HUES64 (cell line): ENCODE results near the gene LRRC74B.
"Not testable (repeated sequence)": the region's sequence is repeated elsewhere in the genome, so short reads cannot be mapped to it uniquely, and the experiment has no call there.

Source experiments
- H3K27ac ChIP-seq: 2 replicates; pipeline ENCODE4 v1.7.0; 2013; ENCODE audit warnings: low read depth, low read length, inconsistent platforms
- H3K27me3 ChIP-seq: 2 replicates; pipeline ENCODE4 v1.6.1; 2013; ENCODE audit warnings: mild to moderate bottlenecking, low read length; ENCODE audit not compliant: insufficient read depth
- H3K36me3 ChIP-seq: 2 replicates; pipeline ENCODE4 v1.6.1; 2013; ENCODE audit warnings: mild to moderate bottlenecking, low read length; ENCODE audit not compliant: insufficient read depth
- H3K4me1 ChIP-seq: 2 replicates; pipeline ENCODE4 v1.6.1; 2013; ENCODE audit warnings: mild to moderate bottlenecking, low read length, moderate library complexity; ENCODE audit not compliant: insufficient read depth
- H3K4me3 ChIP-seq: 2 replicates; pipeline ENCODE4 v1.5.1; 2013; ENCODE audit warnings: mild to moderate bottlenecking, low read length, moderate library complexity
- H3K9ac ChIP-seq: 2 replicates; pipeline ENCODE4 v1.6.1; 2013; ENCODE audit warnings: mild to moderate bottlenecking, low read depth, low read length
- H3K9me3 ChIP-seq: 2 replicates; pipeline ENCODE4 v1.6.1; 2013; ENCODE audit warnings: low read depth, low read length; ENCODE audit not compliant: insufficient read depth
- WGBS: fragments of 150-250, 120-280 bp; methylation state at CpG from one replicate; pipeline ENCODE4 v1.1.7; 2013; ENCODE audit warnings: missing lambda C conversion rate; 5-methylcytosine and 5-hydroxymethylcytosine counted together

LRRC74B gene

DNA sequence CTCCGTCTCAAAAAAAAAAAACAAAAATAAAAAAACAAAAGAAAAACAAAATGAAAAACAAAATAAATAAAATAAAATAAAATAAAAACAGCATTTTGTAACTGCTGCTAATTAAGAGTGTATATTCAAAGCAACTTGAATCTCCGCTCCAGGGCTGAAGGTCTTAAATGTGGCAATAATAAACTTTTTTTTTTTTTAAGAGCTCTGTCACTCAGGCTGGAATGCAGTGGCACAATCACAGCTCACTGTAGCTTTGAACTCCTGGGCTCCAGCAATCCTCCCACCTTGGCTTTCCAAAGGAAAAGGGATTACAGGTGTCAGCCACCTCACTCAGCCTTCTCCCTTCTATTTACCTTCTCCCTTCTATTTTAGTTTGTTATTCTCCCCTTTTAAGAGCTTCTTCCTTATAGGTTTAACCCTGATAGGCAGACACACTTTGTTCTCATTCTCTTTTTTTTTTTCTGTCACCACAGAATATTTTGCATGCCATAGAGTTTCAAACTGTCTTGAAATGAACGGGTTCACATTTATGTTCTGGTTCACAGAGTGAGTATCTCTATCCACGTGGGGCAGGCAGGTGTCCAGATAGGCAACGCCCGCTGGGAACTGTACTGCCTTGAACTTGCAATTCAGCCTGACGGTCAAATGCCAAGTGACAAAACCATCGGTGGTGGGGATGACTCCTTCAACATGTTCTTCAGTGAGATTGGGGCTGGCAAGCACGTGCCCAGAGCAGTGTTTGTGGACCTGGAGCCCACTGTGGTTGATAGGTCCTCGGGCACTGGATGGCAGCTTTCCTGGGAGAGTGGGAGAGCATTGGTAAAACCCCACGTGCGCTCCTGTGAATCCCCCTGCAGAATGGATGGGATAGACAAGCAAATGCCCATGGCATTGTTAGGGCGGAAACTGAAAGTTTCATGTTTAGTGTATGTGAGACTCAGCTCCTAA lies 19.4 kb downstream of the LRRC74B start:
- H3K36me3 ChIP-seq = no peaks in the 10 kb centered on the region
- no peaks in the 10 kb centered on the region for H3K4me1 ChIP-seq
- H3K4me3 ChIP-seq = no peak overlapping the region
- H3K27me3 ChIP-seq = no peaks in the 10 kb centered on the region
- no peaks in the 10 kb centered on the region for H3K9me3 ChIP-seq
- WGBS = 80% methylated on average over 12 of the region's 13 CpGs
- no peak overlapping the region for H3K9ac ChIP-seq
- no peak overlapping the region for H3K27ac ChIP-seq

DNA sequence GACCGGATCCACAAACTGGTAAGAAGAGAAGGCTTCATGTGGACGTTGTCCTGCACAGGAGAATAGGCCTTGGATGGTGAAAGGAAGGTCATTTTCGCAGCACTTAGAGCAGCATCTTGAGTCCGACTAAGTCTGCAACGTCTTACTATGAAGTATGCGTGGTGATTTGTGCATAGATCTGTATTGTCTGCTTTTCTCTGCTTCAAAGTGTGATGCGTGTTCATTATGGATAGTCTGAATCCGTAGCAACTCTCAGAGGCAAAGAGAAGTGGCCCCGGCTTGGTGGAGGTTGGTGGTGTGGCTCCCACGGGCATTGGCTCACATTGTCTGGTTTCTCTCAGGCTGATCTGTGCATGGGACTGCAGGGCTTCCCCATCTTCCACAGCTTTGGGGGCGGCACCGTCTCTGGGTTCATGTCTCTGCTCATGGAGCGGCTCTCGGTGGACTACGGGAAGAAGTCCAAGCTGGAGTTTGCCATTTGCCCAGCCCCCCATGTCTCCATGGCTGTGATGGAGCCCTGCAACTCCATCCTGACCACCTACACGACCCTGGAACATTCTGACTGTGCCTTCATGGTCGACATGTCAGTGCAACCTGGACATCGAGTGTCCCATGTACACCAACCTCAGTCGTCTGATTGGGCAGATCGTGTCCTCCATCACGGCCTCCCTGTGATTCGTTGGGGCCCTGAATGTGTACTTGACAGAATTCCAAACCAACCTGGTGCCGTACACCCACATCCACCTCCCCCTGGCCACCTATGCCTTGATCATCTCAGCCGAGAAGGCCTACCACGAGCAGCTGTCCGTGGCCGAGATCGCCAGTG lies 21.5 kb downstream of the LRRC74B start:
- Histone ChIP-seq H3K4me3 (no peak overlapping the region), H3K27me3 (no peaks in the 10 kb centered on the region), H3K4me1 (no peaks in the 10 kb centered on the region), H3K9ac (no peak overlapping the region), H3K27ac (no peak overlapping the region), H3K36me3 (no peaks in the 10 kb centered on the region), H3K9me3 (no peaks in the 10 kb centered on the region)
- 90% methylated on average over 28 of the region's 28 CpGs for WGBS

DNA sequence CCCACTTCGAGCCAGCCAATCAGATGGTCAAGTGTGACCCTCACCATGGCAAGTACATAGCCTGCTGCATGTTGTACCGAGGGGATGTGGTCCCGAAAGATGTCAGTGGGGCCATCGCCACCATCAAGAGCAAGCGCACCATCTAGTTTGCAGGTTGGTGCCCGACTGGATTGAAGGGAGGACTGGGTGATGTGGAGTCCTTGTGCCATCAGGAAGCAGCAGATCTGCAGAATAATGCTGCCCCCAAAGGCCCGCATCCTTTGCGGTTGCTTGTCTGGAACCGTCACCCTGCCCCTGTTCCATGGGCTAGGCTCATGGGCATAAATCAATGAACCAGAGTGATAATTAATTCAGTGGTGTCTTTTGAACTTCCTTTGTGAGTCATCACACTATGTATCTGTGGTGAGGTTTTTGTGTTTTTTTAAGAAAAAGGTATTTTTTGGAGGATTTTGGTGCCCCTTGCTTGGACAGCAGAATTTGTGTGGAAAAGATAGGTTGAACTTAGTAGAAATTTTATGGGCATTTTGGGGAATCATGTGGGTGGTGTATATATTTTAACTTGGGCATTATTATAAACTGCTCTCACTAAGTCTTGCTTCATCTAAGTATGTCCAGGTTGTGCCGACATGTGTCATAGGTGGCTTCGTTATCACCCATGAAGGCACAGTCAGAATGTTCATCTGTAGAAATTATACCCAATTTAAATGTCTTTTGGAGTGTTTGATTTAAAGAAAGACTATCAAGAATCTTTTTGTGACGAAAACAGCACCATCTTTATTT lies 22.3 kb downstream of the LRRC74B start:
- Histone ChIP-seq H3K36me3 (no peaks in the 10 kb centered on the region), H3K4me3 (no peak overlapping the region), H3K27ac (no peak overlapping the region), H3K9ac (no peak overlapping the region), H3K4me1 (no peaks in the 10 kb centered on the region), H3K27me3 (no peaks in the 10 kb centered on the region), H3K9me3 (no peaks in the 10 kb centered on the region)
- 93% methylated on average over 12 of the region's 12 CpGs for WGBS

DNA sequence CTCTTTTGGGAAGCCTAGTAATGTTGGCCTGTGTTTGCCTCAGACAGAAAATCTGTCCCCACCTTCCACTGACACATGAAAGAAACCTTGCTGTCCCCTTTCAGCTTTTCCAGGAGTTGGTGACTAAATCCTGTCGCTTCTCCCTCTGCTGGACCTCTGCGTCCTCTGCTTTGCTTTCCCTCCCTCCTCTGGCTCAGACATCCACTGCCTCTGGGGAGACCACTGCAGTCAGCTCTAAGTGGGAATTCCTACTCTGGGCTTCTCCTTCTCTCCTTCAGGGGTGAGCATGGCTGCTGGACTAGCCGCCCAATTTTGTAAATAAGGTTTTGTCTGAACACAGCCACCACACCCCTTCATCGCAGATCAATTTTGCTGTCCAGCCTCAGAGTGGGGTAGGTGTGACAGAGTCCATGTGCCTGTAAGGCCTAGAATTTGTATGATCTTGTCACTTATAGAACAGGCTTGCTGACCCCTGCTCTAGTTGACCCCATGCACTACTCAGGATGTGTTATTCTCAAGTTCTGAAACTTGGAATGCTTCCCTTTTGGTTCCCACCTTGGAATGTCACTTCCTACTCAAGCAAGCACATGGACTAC lies 23.0 kb downstream of the LRRC74B start:
- no peaks in the 10 kb centered on the region for H3K9me3 ChIP-seq
- H3K27ac ChIP-seq = no peak overlapping the region
- H3K4me1 ChIP-seq = no peaks in the 10 kb centered on the region
- no peaks in the 10 kb centered on the region for H3K36me3 ChIP-seq
- no peak overlapping the region for H3K4me3 ChIP-seq
- no peak overlapping the region for H3K9ac ChIP-seq
- H3K27me3 ChIP-seq = no peaks in the 10 kb centered on the region
- WGBS = 79% methylated on average over 4 of the region's 4 CpGs

DNA sequence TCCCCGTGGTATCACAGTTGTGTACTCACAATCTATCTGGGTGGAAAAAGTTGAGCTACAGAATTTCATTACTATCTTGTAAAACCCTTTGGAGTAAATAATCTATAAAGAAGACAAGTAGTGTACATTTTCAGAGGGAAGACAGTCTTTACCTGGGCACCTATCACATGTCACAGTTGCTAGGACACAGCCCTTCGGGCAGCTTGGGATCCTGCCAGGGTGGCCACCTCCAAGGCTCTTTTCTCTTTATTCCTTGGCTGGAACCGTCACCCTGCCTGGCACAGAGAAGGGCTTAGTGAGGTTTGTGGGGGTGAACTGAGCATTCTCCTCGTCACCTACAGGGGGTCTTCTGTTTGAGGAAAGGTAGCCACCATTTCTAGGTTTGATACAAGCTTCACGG lies 23.6 kb downstream of the LRRC74B start:
- Histone ChIP-seq H3K27ac (no peak overlapping the region), H3K4me3 (no peak overlapping the region), H3K9ac (no peak overlapping the region), H3K36me3 (no peaks in the 10 kb centered on the region), H3K9me3 (no peaks in the 10 kb centered on the region), H3K4me1 (no peaks in the 10 kb centered on the region), H3K27me3 (no peaks in the 10 kb centered on the region)
- WGBS = 86% methylated on average over 4 of the region's 5 CpGs

DNA sequence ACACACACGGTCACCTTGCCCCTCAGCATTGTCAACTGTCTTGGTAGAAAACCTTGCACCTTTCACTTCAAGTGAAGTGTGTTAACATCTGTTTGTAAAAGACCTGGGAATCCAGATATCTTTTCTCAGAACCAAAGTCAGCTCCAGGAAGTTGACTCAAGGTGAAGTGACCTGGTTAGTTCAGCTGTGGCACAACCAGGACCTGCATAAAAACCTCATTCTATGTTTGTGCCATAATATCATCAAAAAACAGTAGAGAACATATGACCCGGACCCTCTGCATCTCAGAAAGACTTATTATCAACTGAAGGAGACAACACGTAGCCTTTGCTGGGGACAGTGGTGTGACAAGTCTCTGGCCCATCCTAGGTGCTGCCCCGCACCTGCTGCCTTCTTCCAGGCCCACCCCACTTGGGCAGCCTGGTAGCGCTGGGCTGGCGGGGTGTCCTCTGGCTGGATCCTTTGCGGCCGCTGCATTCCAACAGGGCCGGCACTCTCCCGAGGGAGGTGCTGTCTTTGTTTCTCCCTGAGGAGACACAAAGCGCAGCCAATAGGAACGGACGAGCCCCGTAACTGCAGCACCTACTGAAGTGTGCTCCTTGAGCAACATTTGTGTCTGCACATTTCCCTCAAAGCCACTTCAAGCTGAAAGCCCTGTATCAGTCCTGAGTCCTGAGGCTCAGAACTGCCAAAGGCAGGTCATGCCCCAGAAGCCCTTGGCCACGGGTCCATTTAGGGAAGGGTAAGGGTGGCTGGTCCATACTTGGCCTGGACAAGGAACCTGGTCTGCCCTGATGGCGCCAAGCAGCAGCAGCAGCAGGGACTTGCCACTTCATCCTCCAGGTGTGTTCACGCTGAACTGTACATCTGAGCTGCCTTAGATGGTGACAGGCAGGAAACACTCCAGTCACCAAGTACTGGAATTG lies 25.2 kb downstream of the LRRC74B start:
- H3K4me3 ChIP-seq = no peak overlapping the region
- no peaks in the 10 kb centered on the region for H3K9me3 ChIP-seq
- H3K9ac ChIP-seq = no peak overlapping the region
- WGBS = 94% methylated on average over 17 of the region's 17 CpGs
- no peaks in the 10 kb centered on the region for H3K36me3 ChIP-seq
- H3K27ac ChIP-seq = no peak overlapping the region
- H3K27me3 ChIP-seq = no peaks in the 10 kb centered on the region
- H3K4me1 ChIP-seq = no peaks in the 10 kb centered on the region

DNA sequence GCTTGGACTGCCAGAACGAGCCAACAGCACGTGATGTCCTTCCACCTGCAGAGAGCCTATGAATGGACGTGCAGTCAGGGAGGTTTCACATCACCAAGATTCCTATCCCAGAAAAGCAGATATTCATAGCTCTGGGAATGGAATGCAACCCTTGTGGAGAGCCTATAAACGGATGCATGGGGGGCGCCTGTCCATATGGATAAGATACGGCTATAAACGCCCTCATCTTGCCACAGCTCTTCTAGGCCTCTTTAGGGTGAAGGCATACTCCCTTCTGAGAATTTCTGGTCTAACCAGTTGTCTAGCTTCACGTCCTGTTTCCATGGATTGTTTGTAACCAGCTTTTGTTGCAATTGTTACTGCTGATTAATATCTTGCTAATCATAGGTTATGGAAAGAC lies 26.1 kb downstream of the LRRC74B start:
- H3K36me3 ChIP-seq, H3K27ac ChIP-seq, H3K9ac ChIP-seq, H3K27me3 ChIP-seq, H3K4me1 ChIP-seq, H3K9me3 ChIP-seq, H3K4me3 ChIP-seq: not testable (repeated sequence)
- WGBS = 85% methylated on average over 8 of the region's 8 CpGs

DNA sequence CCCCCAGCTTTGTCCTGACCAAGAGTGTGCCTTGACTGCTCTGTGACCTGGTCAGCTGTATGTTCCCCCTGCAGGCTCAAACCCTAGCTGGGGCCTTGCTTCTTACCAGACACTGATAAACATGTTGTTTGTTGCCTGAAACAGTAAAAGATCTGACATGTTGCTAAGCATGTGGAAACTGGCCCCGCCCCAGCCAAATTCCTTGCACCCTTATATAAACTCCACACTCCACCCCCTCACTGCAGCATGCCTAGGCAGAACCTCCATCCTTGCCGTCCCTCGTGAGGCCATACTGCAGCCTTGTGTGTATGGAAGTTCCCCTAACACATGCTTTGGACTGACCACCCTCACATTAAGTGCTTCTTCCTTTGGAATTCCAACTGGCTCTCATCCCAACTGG lies 27.3 kb downstream of the LRRC74B start:
- Histone ChIP-seq H3K36me3 (no peaks in the 10 kb centered on the region), H3K4me1 (no peaks in the 10 kb centered on the region), H3K9ac (no peak overlapping the region), H3K9me3 (no peaks in the 10 kb centered on the region), H3K27ac (no peak overlapping the region), H3K27me3 (no peaks in the 10 kb centered on the region), H3K4me3 (no peak overlapping the region)
- 91% methylated on average over 3 of the region's 3 CpGs for WGBS

DNA sequence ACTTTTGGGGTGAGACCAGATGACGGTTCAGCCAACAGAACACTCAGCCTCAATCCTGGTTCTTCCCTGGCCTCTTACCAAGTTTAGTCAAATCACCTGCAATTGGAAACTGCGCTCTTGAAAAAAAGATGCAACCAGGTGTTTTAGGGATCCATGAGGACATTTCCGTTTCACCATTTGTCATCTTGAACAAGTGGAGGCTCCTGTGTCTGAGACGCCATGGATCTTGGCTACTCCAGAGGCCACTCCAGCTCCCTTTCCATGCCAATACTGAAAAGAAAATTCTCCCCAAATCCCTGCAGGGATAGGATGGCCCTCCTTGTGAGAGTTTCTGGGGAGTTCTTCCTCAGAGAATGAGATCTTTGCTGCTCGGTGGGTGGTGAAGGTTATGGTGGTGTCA lies 27.7 kb downstream of the LRRC74B start:
- Histone ChIP-seq H3K4me1 (no peaks in the 10 kb centered on the region), H3K9me3 (no peaks in the 10 kb centered on the region), H3K27ac (no peak overlapping the region), H3K9ac (no peak overlapping the region), H3K36me3 (no peaks in the 10 kb centered on the region), H3K4me3 (no peak overlapping the region), H3K27me3 (no peaks in the 10 kb centered on the region)
- WGBS = 94% methylated on average over 5 of the region's 5 CpGs

DNA sequence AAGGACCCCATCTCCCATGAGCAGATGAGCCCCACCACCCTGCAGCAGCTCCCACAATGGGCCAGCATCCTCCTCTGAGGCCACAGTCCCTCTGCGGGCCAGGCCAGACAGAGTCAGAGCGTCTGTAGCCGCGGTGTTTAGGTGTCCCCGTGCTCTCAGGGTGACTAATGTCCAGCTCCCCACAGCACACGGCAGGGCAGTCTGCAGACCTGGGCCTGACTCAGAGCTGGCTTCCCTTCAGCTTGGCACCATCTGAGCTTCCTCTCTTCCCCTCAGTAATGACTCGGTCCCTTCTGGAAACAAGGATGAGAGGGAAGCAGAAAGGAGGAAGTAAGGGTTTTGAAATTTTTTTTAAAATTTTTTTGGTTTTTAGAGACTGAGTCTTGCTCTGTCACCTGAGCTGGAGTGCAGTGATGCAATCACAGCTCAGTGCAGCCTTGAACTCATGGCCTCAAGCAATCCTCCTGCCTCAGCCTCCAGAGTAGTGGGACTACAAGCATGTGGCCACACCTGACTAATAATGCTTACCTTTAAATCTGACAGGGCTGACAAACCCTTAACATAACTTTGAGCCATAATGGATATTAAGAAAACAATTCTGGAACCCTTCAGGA lies 28.5 kb downstream of the LRRC74B start:
- Histone ChIP-seq H3K9me3 (no peaks in the 10 kb centered on the region), H3K4me3 (no peak overlapping the region), H3K4me1 (no peaks in the 10 kb centered on the region), H3K27ac (no peak overlapping the region), H3K9ac (no peak overlapping the region), H3K36me3 (no peaks in the 10 kb centered on the region), H3K27me3 (no peaks in the 10 kb centered on the region)
- 77% methylated on average over 7 of the region's 7 CpGs for WGBS
